GM19043 (cell line): ENCODE results near the gene LSMEM2.
A peak's percentile ranks its signal among the peaks of the same experiment; 100 is the strongest.
"Not testable (repeated sequence)": the region's sequence is repeated elsewhere in the genome, so short reads cannot be mapped to it uniquely, and the experiment has no call there.

ENCODE experiments used
- ATAC-seq: cut with Tn5 transposase; IDR thresholded peaks from one replicate; pipeline ENCODE4 v1.9.1; 2021; ENCODE audit warnings: low read depth; ENCODE audit not compliant: unreplicated experiment

LSMEM2 gene

DNA sequence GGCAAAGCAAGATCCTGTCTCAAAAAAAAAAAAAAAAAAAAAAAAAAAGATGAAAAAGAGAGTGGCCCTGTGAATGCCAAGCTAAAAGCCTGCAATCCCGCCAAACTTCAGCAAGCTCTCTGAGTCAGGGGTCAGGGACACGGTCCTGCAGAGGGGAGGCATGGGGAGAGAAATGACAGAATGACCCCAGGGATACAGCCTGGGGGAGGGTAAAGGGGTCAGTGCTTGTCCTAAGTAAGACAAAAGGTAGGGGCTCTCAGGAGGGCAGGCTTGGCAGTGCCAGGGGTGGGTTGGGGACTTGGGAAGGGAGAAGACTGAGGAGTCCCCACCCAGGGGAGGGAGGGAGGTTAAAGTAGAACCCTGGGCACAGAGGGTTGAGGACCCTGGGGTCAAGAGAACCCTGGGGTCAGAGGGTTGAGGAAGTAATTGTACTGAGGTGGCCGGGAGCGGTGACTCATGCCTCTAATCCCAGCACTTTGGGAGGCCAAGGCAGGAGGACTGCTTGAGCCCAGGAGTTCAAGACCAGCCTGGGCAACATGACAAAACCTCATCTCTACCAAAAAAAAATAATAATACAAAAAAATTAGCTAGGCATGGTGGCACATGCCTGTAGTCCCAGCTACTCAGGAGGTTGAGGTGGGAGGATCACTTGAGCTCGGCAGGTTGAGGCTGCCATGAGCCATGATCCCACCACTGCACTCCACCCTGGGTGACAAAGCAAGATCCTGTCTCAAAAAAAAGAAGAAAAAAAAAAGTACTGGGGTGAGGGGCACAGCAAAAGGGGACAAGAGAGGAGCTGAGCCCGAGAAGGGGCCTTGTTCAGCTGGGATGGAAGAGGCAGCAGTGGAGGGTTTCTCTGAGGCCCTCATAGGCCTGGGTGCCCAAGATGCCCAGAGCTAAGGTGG lies 15.2 kb upstream of the LSMEM2 start:
- no peak for ATAC-seq

DNA sequence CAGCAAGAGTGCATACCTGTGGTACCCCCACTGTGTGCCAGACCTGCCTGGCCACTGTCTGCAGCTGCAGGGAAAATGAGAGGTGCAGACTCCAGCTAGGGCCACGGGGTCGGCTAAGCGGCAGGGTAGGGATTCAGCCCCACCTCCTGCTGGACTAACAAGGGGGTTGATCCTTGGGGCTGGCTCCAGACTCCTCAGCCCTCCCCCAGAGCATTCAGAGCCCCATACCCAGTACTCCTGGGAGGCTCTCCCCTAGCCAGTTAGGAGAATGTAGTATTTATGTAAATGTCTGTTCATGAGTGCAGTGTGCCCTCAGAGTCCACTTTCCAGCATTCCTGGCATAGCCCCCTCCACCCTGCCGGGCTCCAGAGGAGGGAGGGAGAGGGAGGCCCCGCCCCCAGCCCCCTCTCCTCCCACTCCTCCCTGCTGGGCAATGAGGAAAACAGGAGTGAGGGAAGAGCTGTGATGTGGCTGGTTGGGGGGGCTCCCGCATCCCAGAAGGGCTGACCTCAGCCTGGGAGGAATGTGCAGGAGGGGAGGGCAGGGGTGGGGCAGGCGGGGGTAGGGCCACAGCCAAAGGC lies 14.4 kb upstream of the LSMEM2 start:
- no peak for ATAC-seq

DNA sequence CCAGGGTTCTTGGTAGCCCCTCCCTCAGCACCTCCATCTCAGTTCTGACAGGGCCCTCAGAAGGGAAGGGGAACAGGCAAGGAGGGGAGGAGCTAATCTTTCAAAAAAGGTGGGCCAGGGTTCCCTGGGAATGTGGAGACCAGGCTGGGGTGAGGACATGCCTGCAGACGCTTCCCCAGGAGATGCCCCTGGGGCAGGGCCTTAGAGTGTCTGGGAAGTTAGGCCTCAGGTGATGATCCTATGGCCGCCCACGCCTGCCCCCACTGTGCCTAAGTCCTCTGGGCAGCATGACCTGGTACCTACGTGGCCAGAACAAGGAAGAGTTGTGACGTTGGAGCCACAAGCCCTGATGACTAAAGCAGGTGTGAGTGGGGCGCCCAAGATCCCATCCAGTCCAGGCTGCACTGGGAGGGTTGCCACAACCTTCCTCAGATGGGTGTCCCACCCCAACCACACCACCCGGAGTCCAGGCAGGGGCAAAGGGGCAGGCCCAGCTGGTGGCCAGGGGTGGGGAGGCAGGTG lies 13.9 kb upstream of the LSMEM2 start:
- no peak for ATAC-seq

DNA sequence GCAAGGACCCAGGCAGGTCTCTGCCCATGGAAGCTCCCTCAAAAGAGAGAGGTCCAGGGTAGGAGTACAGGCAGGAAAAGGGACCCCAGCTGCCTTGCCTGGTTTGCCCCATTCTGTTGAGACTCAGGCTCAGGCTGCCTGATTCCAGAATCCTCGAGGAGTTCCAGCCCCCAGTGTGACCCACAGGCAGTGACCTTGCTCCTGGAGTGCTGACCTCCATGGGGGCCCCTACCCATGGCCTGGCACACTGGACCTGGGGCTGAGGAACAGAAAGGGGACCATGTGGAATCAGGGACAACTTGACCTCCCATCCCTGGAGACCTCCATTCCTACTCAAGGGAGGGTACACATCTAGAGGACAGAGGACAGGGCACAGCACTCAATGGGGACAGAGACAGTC lies 13.3 kb upstream of the LSMEM2 start:
- no peak for ATAC-seq

DNA sequence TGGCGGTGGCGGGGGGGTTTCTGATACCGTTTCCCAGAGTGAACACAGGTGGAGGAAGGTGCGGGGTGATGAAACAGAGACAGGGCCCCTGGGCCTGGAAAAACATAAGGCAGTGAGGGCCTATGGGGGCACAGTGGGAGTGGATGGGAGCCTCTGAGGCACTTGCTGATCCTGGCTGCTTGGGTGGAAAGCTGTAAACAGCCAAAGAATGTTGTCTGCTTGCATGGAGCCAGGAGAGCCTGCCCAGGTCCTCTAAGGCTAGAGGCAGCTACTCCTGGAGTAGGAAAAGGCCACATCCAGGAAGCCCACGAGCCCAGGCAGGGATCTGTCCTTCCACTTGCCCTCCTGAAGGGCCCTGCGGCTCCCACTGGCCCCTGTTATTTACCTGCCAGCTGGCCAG lies 12.9 kb upstream of the LSMEM2 start:
- no peak for ATAC-seq

DNA sequence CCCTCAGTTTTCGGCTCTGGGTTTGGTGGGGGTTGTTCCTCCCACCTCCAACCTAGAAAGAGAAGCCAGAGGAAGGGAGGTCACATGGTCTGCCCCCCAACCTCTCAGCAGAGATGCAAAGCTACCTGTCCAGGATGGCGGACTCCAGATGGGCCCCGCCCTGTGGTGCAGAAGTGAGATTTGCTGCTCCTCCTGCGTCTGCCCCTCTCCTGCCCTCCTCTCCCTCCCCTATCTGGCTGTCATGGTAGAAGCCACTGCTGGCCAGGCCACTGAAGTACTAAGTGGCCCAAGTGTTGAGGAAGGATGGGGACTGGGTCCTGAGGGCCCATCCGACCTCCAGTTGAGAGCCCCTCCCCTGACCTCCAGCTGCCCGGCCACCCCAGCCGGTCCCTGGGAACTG lies 12.1 kb upstream of the LSMEM2 start:
- ATAC-seq: no peak

DNA sequence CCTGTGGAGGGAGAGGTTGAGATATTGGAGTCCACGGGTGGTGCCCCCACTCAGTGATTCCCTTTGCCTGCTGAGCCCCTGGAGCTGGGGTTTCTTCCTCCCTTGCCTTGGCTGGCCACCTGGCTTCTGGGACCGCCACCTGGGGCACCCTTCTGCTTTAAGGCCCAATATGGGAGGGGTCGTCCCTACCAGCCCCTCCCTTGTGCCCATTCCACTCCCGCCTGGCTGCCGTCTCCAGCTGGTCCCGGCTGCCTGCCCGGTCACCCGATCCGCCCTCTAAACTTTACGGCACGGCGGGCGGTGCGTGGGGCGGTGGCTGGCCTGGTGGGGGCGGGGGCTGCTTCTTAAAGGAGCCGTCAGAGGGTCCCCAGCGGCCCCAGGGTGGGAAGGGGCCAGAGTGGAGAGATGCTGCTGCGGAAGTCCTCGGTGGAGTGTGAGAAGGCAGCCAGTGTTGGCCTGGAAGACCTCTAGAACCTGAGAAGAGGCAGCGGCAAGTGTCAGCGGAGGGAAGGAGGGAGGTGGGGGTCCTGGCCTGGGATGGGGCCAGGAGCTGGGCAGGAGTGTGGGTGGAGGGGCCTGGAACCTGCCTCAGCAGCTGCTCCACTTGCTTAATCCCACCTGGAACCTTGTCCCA lies 11.5 kb upstream of the LSMEM2 start:
- no peak for ATAC-seq

DNA sequence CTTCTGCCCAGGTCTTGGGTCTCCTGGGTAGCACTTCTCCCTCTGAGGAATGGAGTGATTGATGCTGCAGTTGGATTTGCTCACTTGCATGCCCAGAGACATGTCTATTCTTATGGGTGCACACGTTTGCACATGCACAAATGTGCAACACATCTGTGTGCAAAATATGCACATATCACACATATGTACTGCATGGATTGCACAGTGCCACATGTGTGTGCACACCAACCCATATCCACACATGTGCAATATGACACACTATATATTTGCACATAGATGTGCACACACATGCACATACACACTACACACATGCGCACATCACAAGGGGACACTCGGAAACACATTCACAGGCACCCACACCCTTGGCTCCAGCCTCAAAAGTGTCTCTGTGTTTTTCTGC lies 10.6 kb upstream of the LSMEM2 start:
- ATAC-seq: no peak

DNA sequence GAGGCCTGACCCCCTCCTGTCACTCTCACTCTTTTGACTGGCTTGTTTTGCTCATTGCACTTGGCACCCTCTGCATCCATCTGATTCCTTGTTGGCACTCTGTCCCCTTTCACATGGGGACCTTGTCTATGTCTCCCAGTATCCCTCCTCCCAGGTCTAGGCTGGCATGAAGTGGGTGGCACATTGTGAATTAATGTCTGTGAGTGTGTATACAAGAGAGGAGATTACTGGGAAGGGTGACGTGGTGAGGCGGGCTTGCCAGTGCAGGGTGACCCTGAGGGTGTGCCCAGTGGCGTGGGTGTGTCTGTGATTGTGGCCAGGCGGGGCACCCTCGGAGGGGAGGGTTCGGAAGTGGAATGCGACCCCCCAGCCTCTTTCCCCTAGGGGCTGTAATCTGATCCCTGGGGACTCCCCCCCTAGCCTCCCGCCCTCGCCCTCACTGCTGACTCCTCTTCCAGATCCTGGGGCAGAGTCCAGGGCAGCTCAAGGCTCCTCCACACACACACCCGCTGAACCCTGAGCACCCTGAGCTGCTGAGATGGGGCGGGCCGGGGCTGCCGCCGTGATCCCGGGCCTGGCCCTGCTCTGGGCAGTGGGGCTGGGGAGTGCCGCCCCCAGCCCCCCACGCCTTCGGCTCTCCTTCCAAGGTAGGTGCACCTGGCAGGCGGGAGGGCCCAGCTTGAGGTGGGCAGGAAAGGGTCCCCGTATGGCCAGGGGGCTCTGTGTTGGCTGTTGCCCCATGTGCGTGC lies 10.0 kb upstream of the LSMEM2 start, which contains the start of gene SEMA3B:
SEMA3B (plus strand) TSS at position 445 of the 749 bp plus-strand sequence; CDS start at position 539, 94 bp downstream.
- no peak for ATAC-seq

DNA sequence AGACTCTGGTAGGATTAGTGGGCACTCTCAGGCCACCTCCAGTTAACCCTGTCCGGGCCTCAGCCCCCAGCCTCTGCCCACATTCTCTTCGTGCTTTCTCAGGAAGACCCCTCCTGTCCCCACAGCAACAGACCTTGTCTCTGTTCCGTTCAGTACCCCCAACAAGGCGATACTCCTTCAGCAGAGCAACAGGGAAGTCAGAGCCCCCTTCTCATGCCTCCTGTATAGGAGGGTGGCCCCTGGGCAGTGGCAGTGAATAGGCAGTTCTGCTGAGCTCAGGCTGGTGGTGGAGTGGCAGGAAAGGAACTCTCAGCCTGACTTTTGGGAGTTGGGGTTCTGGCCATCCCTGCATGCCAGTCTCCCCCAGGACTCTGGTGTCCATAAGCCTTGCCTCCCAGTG lies 9.4 kb upstream of the LSMEM2 start:
- no peak for ATAC-seq

DNA sequence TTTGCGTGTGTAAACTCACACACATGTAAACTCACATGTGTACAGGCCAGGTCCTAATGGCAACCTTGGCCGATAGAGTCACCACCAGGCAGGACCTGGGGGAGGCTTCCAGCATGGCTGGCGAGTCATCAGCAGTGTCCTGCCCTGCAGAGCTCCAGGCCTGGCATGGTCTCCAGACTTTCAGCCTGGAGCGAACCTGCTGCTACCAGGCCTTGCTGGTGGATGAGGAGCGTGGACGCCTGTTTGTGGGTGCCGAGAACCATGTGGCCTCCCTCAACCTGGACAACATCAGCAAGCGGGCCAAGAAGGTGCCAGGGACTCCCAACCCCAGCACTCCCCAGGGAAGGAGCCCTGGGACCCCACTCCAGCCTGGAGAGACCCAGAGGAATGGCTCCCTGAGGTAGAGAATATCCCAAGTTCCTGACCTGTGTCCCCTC lies 8.9 kb upstream of the LSMEM2 start:
- ATAC-seq: no peak

DNA sequence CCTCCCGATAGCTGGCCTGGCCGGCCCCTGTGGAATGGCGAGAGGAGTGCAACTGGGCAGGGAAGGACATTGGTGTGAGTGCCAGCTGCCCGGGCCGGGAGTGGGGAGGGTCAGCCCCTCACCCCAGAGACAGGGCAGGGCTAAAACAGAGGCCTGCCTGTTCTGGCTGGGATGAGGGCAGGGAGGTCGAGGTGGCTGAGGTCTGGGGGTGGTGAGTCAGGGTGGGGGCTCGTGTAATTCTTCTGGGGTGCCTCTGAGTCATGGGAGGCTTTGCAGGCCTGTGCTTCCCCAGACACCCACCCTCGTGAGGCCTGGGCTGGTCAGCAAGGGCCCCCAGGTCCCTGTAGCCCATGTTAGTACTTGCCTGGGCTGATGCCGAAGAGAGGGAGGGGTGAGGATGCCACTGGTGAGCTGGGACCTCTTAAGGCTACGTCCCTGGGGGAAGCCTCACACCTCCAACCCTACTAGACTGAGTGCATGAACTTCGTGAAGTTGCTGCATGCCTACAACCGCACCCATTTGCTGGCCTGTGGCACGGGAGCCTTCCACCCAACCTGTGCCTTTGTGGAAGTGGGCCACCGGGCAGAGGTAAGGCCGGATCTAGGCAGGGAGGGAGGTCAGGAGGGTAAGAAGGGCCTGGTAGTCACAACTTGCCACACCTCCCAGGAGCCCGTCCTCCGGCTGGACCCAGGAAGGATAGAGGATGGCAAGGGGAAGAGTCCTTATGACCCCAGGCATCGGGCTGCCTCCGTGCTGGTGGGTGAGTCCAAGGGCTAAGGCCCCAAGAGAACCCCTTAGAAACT lies 8.3 kb upstream of the LSMEM2 start:
- no peak for ATAC-seq

DNA sequence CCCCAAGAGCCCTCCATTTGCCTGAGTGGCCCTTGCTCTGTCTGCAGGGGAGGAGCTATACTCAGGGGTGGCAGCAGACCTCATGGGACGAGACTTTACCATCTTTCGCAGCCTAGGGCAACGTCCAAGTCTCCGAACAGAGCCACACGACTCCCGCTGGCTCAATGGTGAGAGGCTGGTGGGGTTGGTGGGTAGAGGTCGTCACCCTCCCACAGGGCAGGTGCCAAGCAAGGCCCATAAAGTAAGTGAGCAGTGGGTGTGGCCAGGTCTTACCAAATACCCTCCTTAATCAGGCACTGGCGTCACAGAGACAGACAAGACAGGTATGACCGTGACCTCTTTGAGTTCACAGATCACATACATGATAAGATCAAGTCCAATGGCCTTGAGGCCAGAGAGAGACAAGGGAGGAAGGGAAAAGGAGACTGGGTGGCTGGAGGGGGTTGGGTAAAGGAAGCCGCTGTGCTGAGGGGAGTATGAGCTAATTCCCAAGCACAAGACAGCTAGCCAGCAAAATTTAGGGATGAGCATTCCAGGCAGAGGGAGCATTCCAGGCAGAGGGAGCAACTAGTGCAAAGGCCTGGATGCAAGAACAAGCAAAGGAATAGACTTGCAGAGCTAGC lies 7.5 kb upstream of the LSMEM2 start:
- ATAC-seq: no peak

DNA sequence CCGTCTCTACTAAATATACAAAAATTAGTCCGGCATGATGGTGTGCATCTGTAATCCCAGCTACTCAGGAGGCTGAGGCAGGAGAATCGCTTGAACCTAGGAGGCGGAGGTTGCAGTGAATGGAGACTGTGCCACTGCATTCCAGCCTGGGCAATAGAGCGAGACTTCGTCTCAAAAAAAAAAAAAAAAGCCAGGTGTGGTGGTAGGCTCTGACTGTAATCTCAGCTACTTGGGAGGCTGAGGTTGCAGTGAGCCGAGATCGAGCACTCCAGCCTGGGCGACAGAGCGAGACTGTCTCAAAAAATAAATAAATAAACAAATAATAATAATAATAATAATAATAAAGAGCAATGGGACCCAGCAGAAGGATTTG lies 6.4 kb upstream of the LSMEM2 start:
- ATAC-seq: not testable (repeated sequence)

DNA sequence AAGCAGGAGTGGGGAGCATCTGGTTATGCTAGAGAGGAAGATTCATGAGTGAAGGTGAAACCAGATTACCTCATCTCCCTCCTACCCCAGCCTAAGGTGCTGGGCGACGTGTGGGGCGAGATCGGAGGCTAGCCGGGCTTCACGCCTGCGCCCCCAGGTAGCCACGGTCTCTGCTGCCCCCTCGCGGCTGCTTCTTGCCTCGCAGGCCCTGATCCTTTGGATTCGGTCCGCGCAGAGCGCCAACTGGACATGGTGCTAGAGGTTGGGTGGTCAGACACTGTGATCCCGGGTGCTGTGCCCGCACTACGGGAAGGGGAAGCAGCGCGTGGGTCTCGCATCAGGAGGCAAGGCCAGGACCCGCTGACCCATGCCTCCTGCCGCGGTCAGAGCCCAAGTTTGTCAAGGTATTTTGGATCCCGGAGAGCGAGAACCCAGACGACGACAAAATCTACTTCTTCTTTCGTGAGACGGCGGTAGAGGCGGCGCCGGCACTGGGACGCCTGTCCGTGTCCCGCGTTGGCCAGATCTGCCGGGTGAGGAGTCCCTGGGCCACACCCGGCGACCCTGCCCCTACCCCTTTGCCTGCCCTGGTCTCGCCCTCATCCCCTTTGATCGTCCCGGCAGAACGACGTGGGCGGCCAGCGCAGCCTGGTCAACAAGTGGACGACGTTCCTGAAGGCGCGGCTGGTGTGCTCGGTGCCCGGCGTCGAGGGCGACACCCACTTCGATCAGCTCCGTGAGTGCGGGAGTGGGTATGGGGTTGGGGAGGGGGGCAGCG lies 5.8 kb upstream of the LSMEM2 start:
- peak; percentile 79 for ATAC-seq

DNA sequence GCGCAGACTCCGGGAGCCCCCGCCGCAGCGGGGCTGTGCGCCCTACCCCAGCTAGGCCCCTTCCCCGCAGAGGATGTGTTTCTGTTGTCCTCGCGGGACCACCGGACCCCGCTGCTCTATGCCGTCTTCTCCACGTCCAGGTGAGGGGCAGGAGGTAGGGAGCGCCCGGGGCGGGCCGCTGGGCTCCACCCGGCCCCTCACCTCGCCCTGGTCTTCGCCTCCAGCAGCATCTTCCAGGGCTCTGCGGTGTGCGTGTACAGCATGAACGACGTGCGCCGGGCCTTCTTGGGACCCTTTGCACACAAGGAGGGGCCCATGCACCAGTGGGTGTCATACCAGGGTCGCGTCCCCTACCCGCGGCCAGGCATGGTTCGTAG lies 5.2 kb upstream of the LSMEM2 start:
- no peak for ATAC-seq

DNA sequence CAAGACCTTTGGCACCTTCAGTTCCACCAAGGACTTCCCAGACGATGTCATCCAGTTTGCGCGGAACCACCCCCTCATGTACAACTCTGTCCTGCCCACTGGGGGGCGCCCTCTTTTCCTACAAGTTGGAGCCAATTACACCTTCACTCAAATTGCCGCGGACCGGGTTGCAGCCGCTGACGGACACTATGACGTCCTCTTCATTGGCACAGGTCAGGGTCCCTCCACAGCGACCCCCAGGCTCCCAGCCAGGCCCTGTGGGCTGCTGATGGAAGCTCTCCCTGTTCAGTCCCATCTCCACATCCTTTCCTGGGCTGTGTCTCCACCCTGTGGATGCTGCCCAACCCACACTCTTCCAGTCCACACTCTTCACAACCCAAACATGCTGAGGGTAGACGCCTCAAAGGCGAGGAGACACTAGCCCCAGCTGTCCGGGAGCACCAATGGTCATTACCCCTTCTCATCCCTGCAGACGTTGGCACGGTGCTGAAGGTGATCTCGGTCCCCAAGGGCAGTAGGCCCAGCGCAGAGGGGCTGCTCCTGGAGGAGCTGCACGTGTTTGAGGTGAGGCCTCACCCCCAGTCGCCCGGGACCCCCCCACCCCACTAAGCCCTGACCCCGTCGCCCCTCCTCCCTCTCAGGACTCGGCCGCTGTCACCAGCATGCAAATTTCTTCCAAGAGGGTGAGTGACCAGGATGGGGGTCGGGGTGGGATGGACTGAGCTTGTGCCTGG lies 4.3 kb upstream of the LSMEM2 start:
- no peak for ATAC-seq
